A549 treated with DMSO at 1 μM for 4 hours (cell line): Measurements from ENCODE around the gene DISP2. TPM values are rescaled to one million over a fixed set of nuclear protein-coding genes. Genes with fewer than 3 reads are reported as not detected.

Experiments used
- total RNA-seq: library from RNA; stranded (reverse); fragments of 200-300 nt; extraction: Qiagen RNA extraction; gene quantifications from 5 replicates; pipeline ENCODE4 v1.2.3, GENCODE V29; 2022; ENCODE audit warnings: low read depth

DISP2 gene, protein sequence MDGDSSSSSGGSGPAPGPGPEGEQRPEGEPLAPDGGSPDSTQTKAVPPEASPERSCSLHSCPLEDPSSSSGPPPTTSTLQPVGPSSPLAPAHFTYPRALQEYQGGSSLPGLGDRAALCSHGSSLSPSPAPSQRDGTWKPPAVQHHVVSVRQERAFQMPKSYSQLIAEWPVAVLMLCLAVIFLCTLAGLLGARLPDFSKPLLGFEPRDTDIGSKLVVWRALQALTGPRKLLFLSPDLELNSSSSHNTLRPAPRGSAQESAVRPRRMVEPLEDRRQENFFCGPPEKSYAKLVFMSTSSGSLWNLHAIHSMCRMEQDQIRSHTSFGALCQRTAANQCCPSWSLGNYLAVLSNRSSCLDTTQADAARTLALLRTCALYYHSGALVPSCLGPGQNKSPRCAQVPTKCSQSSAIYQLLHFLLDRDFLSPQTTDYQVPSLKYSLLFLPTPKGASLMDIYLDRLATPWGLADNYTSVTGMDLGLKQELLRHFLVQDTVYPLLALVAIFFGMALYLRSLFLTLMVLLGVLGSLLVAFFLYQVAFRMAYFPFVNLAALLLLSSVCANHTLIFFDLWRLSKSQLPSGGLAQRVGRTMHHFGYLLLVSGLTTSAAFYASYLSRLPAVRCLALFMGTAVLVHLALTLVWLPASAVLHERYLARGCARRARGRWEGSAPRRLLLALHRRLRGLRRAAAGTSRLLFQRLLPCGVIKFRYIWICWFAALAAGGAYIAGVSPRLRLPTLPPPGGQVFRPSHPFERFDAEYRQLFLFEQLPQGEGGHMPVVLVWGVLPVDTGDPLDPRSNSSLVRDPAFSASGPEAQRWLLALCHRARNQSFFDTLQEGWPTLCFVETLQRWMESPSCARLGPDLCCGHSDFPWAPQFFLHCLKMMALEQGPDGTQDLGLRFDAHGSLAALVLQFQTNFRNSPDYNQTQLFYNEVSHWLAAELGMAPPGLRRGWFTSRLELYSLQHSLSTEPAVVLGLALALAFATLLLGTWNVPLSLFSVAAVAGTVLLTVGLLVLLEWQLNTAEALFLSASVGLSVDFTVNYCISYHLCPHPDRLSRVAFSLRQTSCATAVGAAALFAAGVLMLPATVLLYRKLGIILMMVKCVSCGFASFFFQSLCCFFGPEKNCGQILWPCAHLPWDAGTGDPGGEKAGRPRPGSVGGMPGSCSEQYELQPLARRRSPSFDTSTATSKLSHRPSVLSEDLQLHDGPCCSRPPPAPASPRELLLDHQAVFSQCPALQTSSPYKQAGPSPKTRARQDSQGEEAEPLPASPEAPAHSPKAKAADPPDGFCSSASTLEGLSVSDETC (N-terminal part only)
- total RNA-seq: 0.32 to 1.3 TPM (median 1.2 TPM) in 5 replicates

DNA sequence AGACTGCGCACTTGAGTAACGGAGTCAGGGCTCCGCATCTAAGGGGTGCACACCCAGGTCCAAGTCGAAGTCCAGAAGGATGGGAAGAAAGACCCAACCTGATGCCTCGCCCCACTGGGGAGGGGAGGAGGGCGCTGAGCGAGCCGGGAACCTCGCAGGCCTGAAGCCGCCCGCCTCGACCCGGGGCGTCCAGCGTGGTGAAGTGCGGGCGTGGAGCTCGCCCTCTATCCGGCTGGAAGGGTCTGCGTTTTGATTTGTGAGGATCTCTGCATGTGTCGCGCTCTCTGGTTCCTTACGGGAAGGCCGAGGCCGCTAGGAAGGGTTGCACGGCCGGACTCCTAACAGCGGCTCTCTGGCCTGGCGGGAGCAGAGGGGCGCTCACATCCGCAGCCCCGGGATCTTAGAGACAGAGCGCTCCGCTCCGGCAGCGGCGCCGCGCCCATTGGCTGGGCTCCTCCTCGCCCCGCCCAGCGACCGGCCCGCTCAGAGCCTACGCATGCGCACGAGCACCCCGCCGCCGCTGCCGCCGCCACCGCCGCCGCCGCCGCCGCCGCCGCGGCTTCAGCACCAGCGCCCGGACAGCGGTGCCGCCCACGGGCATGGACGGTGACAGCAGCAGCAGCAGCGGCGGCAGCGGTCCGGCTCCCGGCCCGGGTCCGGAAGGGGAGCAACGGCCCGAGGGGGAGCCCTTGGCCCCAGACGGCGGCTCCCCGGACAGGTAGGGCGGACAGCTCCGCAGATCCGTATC lies at the start of gene DISP2:
TSS of gene DISP2 (plus strand) at position 497 of the 748 bp plus-strand sequence. CDS start at position 600, 103 bp downstream.

GRCh38 chr15:40323239-40323952 lies 34.6 kb upstream of the DISP2 start, which contains the start of gene INAFM2:
Gene INAFM2 (plus strand): TSS chr15:40323692. CDS start chr15:40324056, 364 bp downstream.

DNA sequence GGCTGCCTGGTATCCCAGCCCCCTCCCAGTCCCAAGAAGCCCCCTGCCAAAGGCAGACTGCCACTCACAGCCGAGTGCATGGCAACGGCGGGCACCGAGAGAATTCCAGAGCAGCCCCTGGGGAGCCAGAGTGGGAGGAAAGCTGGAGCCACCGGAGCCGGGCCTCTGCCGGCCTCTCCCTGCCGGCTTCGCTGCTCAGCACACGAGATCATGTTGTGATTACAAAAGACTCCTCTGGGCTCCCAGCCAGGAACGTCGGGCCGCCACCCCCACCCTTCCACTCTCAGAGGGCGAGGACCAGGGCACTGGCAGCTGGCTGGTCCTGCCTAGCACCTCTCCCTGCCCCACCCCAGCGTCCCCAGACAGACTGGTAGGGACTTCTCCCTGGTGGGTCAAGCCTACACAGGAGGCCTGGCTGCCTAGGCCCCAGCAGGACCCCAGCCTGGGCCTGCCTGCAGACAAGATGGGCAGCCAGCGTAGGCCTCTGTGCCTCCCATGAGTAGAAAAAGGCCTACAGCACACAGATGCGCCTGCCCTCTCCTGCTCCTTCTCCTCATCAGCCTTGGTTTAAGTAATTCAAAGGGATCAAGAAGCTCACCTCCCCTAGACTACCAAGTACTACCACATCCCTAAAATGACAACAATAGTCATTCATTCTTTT lies 17.1 kb upstream of the DISP2 start, which contains the start of gene CCDC9B:
TSS of gene CCDC9B (minus strand) at position 200 of the 661 bp plus-strand sequence. CDS start at position 80, 120 bp downstream.

GRCh38 chr15:40382580-40383456 lies 24.8 kb downstream of the DISP2 start, which contains the start of gene KNSTRN:
Gene KNSTRN (plus strand): TSS chr15:40382721. CDS start chr15:40382836, 115 bp downstream.

GRCh38 chr15:40405501-40406381 lies 47.7 kb downstream of the DISP2 start, which contains the start of gene IVD:
Gene IVD (plus strand): TSS chr15:40405795. CDS start chr15:40405828, 33 bp downstream.

Other genes with a start within 250 kb of the DISP2 start
- gene BMF, start 249.3 kb upstream of the DISP2 start, total RNA-seq: 1.3 to 4.0 TPM (median 1.6 TPM) in 5 replicates
- 27.7 to 33.5 TPM (median 33.0 TPM) in 5 replicates for gene BUB1B, start 197.2 kb upstream of the DISP2 start, total RNA-seq
- gene PAK6, start 119.2 kb upstream of the DISP2 start, total RNA-seq: 0.14 to 0.56 TPM (median 0.31 TPM) in 5 replicates
- 0.11 to 0.28 TPM (median 0.20 TPM) in 5 replicates for gene ANKRD63, start 75.2 kb upstream of the DISP2 start, total RNA-seq
- gene PLCB2, start 50.3 kb upstream of the DISP2 start, total RNA-seq: 0.39 to 1.3 TPM (median 0.79 TPM) in 5 replicates
- gene INAFM2, start 34.5 kb upstream of the DISP2 start, total RNA-seq: 5.1 to 8.0 TPM (median 6.3 TPM) in 5 replicates
- 17.2 to 20.4 TPM (median 18.0 TPM) in 5 replicates for gene CCDC9B, start 17.3 kb upstream of the DISP2 start, total RNA-seq
- not detected in 5 replicates for gene PHGR1, start 7.2 kb upstream of the DISP2 start, total RNA-seq
- gene KNSTRN, start 24.5 kb downstream of the DISP2 start, total RNA-seq: 42.4 to 50.4 TPM (median 46.8 TPM) in 5 replicates
- gene IVD, start 47.6 kb downstream of the DISP2 start, total RNA-seq: 12.0 to 15.3 TPM (median 14.2 TPM) in 5 replicates
- gene BAHD1, start 82.7 kb downstream of the DISP2 start, total RNA-seq: 11.3 to 13.3 TPM (median 12.0 TPM) in 5 replicates
- 14.7 to 21.4 TPM (median 18.3 TPM) in 5 replicates for gene CHST14, start 112.8 kb downstream of the DISP2 start, total RNA-seq
- 13.8 to 20.0 TPM (median 18.1 TPM) in 5 replicates for gene CCDC32, start 206.8 kb downstream of the DISP2 start, total RNA-seq
- 15.2 to 16.6 TPM (median 16.0 TPM) in 5 replicates for gene RPUSD2, start 211.1 kb downstream of the DISP2 start, total RNA-seq
- 6.4 to 9.4 TPM (median 8.4 TPM) in 5 replicates for gene KNL1, start 236.0 kb downstream of the DISP2 start, total RNA-seq